22Rv1 (cell line): ENCODE results near the gene SETMAR.

Source experiments
- ZFX ChIP-seq: fragments of 450-650 bp; IDR thresholded peaks from 2 replicates; pipeline ENCODE4 v1.6.1; 2017; ENCODE audit warnings: antibody characterized with exemption, borderline replicate concordance
- TF ChIP-seq, protein P1 (sequence below): fragments of 450-650 bp; IDR thresholded peaks from 2 replicates; pipeline ENCODE4 v1.5.1; 2017; ENCODE audit warnings: mild to moderate bottlenecking

DNA sequence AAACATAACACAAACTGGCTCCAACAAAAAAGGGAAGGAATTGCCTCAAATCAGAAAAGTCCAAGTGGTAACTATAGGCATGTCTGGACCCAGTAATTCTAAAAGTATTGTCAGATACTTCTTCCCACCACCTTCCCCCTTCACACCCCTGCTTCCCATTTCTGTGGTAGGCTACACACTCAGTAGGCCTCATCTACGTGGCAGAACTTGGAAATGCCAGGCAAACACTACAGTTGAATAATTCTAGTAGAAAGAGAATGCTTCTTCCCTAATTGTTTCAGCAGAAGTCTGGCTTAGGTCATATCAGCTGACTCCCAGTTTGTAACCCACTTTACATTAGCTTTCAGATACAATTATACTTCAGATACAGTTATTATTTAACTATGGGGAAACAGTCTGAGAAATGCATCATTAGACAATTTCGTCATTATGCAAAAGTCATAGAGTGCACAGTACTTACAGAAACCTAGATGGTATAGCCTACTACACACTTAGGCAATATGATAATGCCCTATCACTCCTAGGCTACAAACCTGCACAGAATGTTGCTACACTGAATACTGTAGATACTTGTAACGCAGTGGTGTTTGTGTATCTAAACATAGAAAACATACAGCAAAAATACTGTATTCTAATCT lies 6.4 kb downstream of the SETMAR start:
- TF ChIP-seq, protein P1, sequence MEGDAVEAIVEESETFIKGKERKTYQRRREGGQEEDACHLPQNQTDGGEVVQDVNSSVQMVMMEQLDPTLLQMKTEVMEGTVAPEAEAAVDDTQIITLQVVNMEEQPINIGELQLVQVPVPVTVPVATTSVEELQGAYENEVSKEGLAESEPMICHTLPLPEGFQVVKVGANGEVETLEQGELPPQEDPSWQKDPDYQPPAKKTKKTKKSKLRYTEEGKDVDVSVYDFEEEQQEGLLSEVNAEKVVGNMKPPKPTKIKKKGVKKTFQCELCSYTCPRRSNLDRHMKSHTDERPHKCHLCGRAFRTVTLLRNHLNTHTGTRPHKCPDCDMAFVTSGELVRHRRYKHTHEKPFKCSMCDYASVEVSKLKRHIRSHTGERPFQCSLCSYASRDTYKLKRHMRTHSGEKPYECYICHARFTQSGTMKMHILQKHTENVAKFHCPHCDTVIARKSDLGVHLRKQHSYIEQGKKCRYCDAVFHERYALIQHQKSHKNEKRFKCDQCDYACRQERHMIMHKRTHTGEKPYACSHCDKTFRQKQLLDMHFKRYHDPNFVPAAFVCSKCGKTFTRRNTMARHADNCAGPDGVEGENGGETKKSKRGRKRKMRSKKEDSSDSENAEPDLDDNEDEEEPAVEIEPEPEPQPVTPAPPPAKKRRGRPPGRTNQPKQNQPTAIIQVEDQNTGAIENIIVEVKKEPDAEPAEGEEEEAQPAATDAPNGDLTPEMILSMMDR, result no peak
- no peak for TF ChIP-seq ZFX
